LHCN-M2 (cell line): ENCODE measurements around the gene TROAP. TPM values are rescaled to one million over a fixed set of nuclear protein-coding genes. Genes with fewer than 3 reads are reported as not detected.
A peak's percentile ranks its signal among the peaks of the same experiment; 100 is the strongest.
"Not testable (repeated sequence)": the region's sequence is repeated elsewhere in the genome, so short reads cannot be mapped to it uniquely, and the experiment has no call there.

Experiments
- DNase-seq: peaks from one replicate; pipeline ENCODE4 v3.0.0-alpha.2; 2012; ENCODE audit warnings: low read depth
- total RNA-seq: library from RNA; depleted of rRNA; stranded (reverse); fragments of >200 nt; gene quantifications from 2 replicates; pipeline ENCODE4 v1.2.3, GENCODE V29; 2014

Gene TROAP
- total RNA-seq, 1 experiment from 2014 or later = 30.0 TPM

DNA sequence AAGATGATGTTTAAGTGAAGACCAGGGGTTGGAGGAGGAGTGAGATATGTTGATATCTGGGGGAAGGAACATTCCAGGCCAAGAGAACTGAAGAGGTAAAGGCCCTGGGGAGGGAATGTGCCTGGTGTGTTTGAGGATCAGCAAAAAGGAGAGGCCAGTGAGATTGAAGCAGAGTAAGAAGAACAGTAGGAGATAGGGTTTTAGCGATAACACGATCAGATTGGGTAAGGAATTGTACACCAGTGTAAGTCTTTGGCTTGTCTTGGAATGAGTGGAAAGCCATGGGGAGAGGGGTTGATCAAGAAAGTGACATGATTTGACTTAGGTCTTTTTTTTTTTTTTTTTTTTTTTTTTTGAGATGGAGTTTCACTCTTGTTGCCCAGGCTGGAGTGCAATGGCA is 4.8 kb downstream of the TROAP start:
- no peak for DNase-seq

GRCh38 chr12:49328816-49329215 is 5.8 kb downstream of the TROAP start:
- no peak for DNase-seq

DNA sequence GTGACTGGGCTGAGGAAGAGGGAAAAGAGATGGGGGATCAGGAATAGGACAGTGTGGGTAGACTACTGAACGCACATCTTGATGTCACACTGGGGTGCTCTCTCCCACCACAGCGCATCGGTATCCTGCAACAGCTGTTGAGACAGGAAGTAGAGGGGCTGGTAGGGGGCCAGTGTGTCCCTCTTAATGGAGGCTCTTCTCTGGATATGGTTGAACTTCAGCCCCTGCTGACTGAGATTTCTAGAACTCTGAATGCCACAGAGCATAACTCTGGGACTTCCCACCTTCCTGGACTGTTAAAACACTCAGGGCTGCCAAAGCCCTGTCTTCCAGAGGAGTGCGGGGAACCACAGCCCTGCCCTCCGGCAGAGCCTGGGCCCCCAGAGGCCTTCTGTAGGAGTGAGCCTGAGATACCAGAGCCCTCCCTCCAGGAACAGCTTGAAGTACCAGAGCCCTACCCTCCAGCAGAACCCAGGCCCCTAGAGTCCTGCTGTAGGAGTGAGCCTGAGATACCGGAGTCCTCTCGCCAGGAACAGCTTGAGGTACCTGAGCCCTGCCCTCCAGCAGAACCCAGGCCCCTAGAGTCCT is 7.1 kb downstream of the TROAP start:
- no peak for DNase-seq

DNA sequence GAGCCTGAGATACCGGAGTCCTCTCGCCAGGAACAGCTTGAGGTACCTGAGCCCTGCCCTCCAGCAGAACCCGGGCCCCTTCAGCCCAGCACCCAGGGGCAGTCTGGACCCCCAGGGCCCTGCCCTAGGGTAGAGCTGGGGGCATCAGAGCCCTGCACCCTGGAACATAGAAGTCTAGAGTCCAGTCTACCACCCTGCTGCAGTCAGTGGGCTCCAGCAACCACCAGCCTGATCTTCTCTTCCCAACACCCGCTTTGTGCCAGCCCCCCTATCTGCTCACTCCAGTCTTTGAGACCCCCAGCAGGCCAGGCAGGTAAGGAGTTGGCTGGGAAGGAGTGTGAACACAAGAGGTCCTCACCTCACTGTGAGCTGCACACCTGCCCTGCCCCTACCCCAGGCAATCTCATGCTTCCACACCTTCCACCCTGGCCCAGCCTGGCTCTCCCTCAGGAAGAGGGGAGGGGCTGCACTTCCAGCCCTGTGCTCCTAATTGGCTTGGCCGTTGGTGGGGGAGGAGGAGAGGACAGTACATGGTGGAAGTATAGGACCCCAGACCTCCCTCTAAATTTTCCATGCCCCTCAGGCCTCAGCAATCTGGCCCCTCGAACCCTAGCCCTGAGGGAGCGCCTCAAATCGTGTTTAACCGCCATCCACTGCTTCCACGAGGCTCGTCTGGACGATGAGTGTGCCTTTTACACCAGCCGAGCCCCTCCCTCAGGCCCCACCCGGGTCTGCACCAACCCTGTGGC is 7.8 kb downstream of the TROAP start:
- no peak for DNase-seq

- DNase-seq = peak; percentile 63
Observed at GRCh38 chr12:49331380-49332222, 8.5 kb downstream of the TROAP start.

- no peak for DNase-seq
Observed at GRCh38 chr12:49332441-49332861, 9.4 kb downstream of the TROAP start.

- DNase-seq = no peak
Observed at GRCh38 chr12:49332891-49333371, 9.9 kb downstream of the TROAP start.

DNA sequence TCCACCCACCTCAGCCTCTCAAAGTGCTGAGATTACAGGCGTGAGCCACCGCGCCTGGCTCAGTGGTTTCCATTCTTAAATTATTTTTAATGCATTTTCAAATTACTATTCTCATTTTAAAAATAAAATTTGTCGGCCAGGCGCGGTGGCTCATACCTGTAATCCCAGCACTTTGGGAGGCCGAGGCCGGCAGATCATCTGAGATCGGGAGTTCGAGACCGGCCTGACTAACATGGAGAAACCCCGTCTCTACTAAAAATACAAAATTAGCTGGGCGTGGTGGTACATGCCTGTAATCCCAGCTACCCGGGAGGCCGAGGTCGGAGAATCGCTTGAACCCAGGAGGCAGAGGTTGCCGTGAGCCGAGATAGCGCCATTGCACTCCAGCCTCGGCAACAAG is 10.7 kb downstream of the TROAP start:
- not testable (repeated sequence) for DNase-seq

- DNase-seq = no peak
Observed at GRCh38 chr12:49334226-49334625, 11.2 kb downstream of the TROAP start.

DNA sequence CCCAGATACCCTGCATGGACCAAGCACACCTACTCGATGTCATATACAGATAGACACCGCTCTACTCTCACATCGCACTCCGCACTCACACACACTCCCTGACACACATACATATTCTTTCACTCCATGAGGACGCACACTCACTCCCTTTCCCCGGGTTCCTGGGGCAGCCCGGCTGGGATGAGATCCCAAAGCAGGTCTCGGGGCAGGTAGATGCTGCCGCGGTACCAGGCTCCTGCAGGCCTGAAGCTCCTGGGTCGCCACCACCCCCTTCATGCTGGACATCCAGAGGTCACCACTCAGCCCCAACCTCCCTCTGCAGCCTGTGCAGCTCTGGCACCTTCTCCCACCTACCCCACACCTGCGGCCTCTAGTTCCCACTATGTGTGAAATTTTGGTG is 11.6 kb downstream of the TROAP start:
- DNase-seq = no peak

DNA sequence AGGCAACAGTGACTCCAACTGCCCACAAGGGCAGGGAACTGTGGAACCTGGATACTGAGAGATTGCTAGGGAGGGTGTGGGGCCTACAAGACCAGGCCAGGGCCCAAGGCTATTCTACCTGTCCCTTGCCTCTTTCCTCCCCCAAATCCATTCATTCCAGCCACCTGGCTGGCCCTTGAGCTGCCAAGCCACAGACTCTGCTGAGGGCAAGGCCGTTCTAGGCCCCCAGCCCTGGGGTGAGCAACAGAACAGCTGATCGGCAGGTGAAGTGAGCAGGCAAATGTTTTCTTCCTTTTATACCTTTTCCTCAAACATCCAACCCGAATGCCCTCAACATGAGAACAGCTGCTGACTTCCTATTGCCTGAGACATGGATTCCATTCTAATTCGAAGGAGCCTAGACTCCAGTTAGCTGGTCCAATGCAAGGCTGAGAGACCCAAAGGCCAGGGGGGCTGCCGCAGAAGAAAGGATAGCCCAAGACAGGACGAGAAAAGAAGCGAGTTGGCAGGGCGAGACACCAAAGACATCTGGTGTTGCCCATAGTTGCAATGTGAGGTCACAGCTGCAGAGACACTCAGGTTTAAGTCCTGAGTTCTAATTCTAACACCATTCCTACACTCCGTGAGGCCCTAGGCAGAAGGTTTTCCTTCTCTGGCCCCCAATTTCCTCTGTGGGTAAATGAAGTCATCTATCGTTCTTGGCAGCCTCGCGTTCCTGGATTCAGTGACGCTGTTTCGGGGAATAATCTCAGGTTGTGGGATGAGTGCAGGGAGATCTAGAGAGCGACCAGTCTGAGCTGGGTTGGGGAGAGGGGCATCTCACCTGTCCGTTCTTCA is 12.3 kb downstream of the TROAP start:
- DNase-seq = no peak

- no peak for DNase-seq
Observed at GRCh38 chr12:49335955-49336644, 13.0 kb downstream of the TROAP start.

DNA sequence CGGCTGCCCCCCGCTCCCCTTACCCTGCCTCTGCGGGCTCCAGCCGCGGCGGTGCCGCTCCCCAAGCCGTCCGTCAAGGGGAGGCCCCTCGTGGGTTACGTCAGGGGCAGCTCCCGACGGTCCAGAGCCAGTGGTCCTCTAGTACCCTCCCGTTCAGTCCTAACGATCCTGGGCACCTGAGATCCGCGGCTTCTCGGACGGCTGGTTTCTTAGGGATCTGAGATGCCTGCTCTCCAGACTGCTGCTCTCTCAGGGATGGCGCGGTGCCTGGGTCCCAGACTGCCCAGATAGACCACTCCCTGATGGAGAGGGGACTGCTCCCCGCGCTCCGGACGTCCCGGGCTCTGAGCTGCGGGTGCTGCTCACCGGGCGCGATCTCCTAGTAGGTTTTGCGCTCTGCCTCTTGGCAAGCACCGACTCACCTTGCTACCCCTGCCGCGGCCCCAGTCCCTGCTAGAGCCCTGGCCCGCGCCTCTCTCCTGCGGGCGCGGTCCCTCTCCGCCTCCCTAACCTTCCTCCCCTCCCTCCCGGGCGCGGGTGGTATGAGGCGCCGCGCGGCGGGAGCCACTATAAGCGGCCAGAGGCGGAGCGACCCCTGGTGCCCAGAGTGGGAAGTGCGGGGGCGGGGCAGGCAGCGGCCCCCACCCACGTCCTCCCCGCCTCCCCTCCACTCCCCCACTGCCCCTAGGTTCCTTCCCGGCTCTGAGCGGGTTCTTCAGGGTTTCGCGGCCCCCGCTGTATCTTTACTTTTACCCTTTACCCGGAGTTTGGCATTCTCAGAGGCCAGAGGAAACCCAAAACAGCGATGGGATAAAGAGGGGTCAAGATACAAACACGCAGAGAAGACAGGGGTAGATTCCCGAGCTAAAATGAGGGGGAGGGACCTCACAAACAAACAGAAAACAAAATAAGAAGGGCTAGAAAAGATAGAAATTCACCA is 13.9 kb downstream of the TROAP start, which contains the start of gene C1QL4:
TSS of gene C1QL4 (minus strand) at position 544 of the 940 bp plus-strand sequence. CDS start 711 bp downstream, outside the sequence.
- DNase-seq = peak; percentile 55

DNA sequence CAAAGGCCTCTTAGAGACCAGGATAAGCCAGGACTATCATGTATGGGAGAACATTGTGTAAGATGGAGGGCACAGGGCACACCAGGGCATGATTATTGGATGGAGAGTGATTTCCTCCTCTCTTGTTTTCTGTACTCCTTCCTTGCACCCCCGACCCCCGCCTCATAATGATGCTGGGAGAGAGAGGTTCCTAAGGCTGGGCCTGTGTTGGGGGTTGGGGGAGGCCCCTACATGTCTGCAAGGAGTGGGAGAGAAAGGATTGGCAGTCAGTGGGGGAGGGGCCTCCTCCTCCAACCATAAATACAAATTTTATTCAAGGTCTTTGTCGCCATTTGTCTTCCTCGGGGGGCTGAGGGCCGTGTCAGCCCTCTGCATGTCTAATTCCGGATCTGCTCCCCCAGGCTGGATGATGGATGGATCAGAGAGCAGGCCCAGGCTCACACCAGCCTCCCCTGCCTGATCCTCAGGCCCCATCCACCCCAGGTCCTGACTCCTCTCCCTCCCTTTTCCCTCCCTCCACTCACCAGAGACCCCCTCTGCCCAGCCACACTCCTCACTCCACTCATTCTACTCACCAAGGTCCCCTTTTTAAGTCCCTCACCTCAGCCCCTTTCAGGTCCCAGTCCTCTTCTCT is 15.9 kb downstream of the TROAP start:
- no peak for DNase-seq

DNA sequence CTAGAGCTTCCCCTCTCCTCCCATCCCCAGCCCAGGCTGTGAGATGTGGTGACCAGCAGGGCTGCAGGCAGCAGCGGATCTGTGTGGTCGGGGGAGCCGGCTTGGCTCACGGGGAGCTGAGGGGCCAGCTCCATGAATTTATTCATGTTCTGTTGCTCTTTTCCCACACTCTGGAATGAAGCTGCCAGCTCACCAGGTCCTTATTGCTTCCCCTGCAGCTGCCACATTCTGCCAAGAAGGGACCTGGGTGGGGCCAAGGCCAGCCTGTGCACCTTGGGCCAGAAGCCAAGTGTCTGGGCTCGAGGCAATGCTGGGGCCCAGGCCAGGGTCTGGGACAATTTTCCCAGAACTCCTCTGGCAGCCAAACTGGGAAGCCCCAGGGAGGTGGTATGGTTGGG is 16.4 kb downstream of the TROAP start:
- no peak for DNase-seq

DNA sequence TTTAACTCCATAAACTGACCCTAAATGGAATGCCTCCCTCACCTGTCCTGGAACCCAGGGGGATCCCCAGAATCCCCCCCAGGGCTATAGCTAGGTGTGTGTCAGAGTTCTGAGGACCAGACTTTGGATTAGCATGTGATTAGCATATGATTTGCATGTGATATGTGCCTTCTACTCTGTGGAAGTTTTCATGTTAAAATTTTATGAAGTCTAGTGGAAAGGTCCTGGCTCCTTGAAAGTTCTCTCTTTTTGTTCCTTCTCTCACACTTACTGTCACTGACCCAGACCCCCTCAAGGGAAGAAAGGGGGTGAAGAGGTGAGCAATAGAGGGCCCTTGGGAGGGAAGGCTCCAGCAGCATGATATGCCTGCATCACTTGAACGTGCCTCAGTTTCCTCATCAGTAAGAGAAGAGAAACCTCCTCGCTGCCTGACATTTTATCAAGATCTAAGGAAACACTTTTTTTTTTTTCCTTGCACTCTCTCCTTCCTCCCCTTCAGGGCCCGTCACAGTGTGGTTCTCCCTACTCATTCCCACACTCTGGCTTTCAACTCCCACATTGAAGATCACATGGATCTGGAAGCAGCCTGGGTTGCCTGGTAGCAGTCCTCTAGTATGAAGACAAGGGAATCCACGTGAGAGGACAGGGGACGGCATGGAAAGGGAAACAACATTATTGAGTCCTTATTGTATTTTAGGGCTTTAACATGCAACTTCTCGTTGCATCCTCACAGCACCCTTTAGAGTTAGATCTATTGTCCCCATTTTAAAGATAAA is 17.2 kb downstream of the TROAP start:
- no peak for DNase-seq

DNA sequence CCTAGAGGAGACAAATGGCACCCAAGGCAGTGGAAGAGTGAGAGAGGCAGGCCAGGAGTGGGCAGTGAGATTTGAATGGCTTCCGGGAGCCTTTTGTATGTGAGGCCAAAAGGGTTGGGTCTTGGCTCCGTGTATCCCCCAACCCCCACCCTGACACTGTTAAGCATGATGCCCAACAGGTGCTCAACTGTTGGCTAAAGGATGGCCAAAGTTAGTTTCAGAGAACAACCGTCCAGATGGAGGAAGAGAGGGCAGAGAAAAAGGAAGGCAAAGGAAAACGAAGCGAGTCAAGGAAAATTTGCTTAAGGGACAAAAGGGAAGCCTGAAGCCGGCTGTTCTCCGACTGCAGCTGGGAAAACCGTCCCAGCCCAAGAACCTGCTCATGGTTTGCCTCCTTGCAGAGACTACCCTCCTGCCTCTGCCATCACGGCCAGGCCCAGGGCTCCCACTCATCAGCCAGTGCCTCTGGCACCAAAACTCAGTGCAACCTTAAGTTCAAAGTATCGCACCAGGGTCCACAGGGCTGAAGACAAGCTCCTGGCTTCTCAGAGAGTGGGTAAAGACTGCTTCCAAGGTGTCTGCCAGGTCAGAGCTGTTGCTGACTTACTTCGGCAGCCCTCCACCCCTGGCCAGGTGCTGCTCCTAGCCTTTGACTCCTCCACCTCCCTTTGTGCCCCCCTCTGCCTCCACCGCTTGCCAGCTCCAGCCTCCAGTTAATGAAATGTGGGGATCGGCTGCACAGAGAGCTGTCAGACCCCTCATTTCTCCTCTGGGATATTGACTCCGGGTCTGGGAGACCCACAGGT is 18.1 kb downstream of the TROAP start:
- no peak for DNase-seq

DNA sequence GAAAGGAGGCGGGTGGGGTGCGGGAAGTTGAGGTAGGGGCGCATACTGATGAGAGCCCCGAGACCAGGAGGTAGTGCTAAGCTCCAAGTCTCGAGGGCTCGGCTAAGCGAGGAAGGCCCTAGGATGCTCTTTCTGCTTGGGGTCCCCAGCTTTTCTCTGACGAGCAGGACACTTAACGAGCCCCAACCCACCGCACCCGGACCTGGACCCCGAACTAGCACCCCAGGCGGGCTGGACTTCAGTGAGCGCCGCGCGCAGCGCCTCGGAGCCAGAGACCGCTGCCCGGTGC is 18.7 kb downstream of the TROAP start:
- no peak for DNase-seq
